Fibroblast of skin of back (primary cell): ENCODE measurements around the gene LRRC8B.
A peak's percentile ranks its signal among the peaks of the same experiment; 100 is the strongest.

Experiments
- DNase-seq: peaks from one replicate; pipeline ENCODE4 v3.0.0-alpha.2; 2013

The LRRC8B gene

GRCh38 chr1:89548122-89548857 is 23.7 kb downstream of the LRRC8B start:
- no peak for DNase-seq

GRCh38 chr1:89550995-89551394 is 26.4 kb downstream of the LRRC8B start:
- no peak for DNase-seq

- DNase-seq: no peak
Observed at GRCh38 chr1:89552471-89553081, 27.9 kb downstream of the LRRC8B start.

GRCh38 chr1:89553157-89553556 is 28.5 kb downstream of the LRRC8B start:
- no peak for DNase-seq

- no peak for DNase-seq
Observed at GRCh38 chr1:89555550-89555949, 30.9 kb downstream of the LRRC8B start.

GRCh38 chr1:89556726-89557444 is 32.3 kb downstream of the LRRC8B start:
- no peak for DNase-seq

- no peak for DNase-seq
Observed at GRCh38 chr1:89557445-89557825, 32.8 kb downstream of the LRRC8B start.

GRCh38 chr1:89557956-89558355 is 33.3 kb downstream of the LRRC8B start:
- peak; percentile 26 for DNase-seq

- no peak for DNase-seq
Observed at GRCh38 chr1:89563957-89564604, 39.5 kb downstream of the LRRC8B start.

- DNase-seq: no peak
Observed at GRCh38 chr1:89565521-89565920, 40.9 kb downstream of the LRRC8B start.

- DNase-seq: no peak
Observed at GRCh38 chr1:89566761-89567174, 42.1 kb downstream of the LRRC8B start.

- no peak for DNase-seq
Observed at GRCh38 chr1:89567797-89568196, 43.2 kb downstream of the LRRC8B start.

- no peak for DNase-seq
Observed at GRCh38 chr1:89573410-89573809, 48.8 kb downstream of the LRRC8B start.

- no peak for DNase-seq
Observed at GRCh38 chr1:89574621-89575020, 50.0 kb downstream of the LRRC8B start.

GRCh38 chr1:89575207-89575606 is 50.6 kb downstream of the LRRC8B start:
- DNase-seq: no peak

- DNase-seq: no peak
Observed at GRCh38 chr1:89576013-89576412, 51.4 kb downstream of the LRRC8B start.

GRCh38 chr1:89578151-89578550 is 53.5 kb downstream of the LRRC8B start:
- DNase-seq: no peak

GRCh38 chr1:89578946-89579684 is 54.5 kb downstream of the LRRC8B start:
- no peak for DNase-seq

- no peak for DNase-seq
Observed at GRCh38 chr1:89580036-89580435, 55.4 kb downstream of the LRRC8B start.

GRCh38 chr1:89581859-89582258 is 57.2 kb downstream of the LRRC8B start:
- no peak for DNase-seq

- no peak for DNase-seq
Observed at GRCh38 chr1:89582571-89582970, 57.9 kb downstream of the LRRC8B start.

GRCh38 chr1:89584211-89584610 is 59.6 kb downstream of the LRRC8B start:
- DNase-seq: no peak

GRCh38 chr1:89584781-89585180 is 60.2 kb downstream of the LRRC8B start:
- DNase-seq: no peak
